HG03060 (cell line): ENCODE measurements around the gene GABRB3.

Experiments used
- ATAC-seq: cut with Tn5 transposase; IDR thresholded peaks from one replicate; pipeline ENCODE4 v1.9.1; 2021; ENCODE audit warnings: low read depth, moderate number of reproducible peaks; ENCODE audit not compliant: unreplicated experiment

The GABRB3 gene

DNA sequence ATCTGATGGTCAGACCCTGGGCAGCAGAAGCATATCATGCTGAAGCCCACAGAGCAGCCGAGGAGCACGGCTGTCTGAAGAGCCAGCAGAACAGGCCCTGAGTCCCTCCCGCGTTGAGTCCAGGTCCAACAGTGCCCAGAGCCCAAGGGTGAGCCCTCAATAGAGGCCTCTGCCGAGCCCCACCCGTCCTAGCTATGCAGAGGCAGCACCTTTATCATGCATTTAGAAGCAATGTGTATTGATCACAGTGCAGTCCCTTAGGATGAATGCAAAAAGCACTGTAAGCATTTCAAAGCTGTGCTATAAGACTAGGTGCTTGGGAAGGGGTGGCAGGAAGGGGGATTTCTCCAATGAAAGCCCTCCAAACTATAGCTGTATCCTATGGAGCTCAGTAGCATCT, 208.5 kb downstream of the GABRB3 start:
- no peak for ATAC-seq

DNA sequence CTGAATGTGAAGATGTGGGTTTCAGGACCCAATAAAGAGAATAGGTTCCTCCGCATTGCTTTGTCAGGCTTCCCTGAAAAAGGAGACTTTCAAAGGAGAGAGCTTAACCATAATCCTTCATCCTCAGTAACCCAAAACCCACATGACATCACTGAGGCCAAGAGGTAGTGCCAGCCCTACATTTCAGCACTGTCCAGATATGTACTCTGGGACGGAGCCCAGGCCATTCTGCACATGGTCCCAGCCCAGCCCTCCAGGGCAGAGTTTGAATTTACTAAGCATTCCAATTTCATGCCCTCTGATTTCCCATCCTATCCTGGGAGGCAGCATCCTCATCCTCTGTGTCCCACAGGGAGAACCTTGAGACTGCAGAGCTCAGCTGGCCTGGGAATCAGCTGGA, 210.5 kb downstream of the GABRB3 start:
- no peak for ATAC-seq

DNA sequence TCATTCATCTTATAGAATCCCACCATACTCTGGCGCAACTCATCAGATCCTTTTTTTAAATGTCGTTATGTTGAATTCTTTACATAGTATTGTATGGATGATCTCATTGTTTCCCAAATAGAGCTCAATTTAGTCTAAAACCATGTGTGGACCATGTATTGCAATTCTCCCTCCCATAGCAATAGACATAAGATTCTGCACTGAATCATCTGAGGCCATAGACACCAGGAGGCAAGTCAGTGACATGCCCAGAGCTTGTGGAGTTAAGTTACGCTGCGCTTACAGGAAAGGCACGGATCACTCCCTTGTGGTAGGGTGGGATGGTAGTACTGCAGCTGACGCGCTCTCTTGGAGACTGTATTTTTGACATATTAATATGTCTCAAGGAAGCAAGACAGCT, 211.0 kb downstream of the GABRB3 start:
- no peak for ATAC-seq

DNA sequence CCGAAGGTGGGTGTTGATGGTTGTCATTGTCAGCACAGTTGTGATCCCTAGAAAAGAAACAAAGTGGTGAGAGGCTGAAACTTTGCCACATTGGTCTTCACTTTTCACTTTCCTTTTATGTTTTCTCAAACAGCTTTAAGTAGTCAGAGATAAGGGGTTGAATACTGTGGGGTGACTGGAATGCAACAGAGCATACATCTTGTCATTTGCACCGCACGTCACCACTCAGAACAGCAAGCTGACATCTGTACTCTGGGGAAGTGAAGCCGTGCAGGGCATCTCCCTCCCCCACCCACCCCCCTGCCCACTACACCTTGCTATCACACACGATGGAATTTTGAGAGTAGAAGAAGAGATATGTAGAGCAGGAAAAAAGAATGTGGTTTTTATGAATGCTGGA, 211.7 kb downstream of the GABRB3 start:
- ATAC-seq = no peak

DNA sequence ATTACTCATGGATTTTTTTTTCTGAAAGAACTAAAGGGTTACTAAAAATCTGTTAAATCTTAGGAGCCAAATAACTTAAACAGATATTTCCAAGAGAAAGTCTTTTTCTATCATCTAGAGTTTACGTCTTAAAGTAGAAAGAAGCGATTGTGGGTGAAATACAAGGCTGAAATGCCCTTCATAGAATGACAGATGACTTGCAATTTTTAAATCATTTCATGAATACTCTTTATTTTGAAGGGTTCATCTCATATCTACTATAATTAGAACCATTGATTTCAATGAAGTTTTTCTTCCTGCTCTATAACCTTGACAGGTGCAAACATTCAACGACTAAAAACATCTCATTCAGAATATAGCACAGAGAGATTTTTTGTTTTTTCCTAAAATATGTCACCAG, 217.0 kb downstream of the GABRB3 start:
- no peak for ATAC-seq

DNA sequence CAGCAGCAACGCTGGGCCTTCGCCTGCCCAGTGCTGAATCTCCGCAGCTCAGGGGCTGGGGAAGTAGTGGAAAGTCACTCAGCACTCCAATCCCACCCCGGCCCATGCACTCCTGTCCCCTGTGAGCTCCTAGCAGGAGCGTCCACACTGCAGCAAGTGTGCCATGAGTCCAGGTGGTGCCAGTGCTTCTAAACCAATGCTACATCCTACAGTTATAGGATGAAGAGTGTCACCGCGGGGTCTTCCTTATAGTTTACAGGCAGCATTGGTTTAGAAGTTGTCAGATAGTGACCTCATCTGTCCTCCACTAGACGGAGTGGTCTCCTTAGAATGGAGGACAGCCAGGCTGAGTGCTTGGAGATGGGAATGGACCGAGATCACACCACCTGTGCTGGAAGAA, 221.4 kb downstream of the GABRB3 start:
- no peak for ATAC-seq

DNA sequence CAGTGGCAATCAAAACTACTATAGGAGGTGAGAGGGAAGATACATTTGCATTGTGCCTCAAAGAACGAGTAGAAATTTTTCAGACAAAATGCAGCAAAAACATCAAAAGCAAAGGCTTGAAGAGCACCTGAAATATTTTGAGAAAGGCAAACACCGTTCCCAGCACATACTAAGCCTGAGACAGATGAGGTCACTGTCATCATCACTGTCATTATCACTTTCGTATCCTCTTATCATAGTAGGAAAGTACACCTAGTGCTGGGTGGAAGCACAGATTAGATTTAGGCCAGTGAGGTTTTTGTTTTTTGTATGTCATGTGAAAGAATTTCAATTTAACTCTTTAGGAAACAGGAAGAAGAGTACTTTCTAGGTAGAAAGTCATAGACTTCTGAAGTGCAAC, 222.0 kb downstream of the GABRB3 start:
- no peak for ATAC-seq

DNA sequence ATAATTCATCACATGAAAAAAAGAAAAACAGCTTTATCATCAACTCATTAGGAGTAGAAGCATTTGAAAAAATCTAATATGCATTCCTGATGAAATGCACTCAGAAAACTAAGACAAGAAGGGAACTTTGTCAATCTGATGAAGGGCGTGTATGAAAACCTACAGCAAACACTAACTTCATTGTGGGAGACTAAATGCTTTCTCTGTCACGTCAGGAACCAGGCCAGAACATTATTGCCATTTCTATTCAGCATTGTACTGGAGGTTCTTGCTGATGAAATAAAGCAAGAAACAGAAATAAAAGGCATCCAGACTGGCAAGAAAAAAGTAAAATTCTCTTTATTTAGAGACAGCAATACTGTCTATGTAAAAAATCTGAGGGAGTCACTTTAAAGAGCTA, 235.2 kb downstream of the GABRB3 start:
- no peak for ATAC-seq

DNA sequence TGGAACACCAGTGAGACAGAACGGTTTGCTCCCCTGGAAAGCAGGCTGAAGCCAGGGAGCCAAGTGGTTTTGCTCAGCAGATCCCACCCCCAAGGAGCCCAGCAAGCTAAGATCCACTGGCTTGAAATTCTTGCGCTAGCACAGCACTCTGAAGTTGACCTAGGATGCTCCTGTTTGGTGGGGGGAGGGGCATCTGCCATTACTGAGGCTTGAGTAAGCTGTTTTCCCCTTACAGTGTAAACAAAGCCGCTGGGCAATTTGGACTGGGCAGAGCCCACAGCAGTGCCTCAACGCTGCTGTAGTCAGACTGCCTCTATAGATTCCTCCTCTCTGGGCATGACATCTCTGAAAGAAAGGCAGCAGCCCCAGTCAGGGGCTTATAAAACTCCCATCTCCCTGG, 241.4 kb downstream of the GABRB3 start:
- ATAC-seq = no peak

DNA sequence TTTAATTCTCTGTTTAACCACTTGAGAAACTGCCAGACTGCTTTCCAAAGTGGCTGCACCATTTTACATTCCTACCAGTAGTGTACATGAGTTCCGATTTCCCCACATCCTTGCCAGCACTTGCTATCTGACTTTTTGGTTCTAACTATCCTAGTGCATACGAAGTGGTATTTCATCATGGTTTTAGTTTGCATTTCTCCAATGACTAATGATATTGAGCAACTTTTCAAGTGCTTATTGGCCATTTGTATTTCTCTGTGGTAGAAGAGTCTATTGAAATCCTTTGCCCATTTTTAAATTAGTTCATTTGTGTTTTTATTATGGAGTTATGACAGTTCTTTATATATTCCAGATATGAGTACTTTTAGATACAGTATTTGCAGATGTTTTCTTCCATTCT, 247.8 kb downstream of the GABRB3 start:
- ATAC-seq = no peak

DNA sequence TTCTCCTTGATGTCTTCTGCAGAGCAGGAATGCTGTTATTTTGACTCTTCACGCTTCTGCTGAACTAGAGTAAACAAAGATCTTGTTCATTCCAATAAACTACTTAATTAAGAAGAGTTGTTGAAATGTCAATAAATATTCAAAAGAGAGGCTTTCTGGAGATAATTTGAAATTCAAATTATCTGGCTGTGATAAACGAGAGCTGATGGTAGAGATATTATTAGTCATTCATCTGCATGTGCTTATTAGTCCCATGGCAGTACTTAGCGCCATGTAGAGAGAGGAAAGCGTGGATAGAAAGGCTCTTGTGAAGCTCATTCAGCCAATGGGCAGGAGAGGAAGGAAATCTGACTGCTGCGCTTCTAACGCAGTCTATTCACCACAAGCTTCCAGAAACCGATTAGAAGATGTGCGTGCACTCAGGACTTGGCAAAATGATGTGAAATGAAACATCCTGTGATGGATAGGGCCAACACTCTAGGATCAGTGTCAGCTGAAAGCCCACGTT, 251.1 kb downstream of the GABRB3 start:
- no peak for ATAC-seq

DNA sequence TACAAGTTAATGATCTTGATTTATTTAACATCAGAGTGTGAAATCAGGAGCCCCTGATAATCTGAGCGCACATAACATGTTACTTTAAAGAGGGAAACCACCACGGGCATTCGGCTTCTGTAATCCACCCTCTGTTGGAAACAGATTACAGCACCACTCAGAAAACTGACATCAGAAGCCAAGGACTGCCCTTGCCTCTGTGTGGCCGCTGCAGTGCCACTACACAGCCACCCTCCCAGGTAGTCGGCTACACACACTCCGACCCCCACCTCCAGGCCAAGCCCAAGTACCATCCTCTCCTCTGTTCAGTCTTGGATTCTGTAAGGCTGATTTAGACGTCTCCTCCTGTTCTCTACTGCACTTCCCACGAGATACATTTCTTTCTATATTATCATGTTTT, 251.7 kb downstream of the GABRB3 start:
- no peak for ATAC-seq

DNA sequence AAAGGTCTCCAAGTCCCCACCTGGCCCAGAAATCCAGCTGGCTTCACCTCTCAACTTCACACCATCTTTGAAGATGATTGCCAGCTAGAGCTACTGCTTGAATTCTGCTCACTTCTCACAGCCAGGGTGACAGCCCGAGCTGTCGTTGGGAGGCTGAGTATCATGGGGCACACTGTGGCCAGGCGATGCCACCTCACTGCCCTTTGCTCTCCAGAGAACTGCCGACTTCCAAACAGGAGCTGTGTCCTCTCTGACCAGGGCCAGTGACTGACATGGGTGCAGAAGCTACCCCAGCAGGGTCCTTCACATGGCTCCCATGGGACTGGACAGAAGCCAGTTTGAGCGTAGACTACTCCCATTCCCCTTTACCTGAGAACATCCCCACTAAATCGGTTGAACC, 254.0 kb downstream of the GABRB3 start:
- no peak for ATAC-seq

DNA sequence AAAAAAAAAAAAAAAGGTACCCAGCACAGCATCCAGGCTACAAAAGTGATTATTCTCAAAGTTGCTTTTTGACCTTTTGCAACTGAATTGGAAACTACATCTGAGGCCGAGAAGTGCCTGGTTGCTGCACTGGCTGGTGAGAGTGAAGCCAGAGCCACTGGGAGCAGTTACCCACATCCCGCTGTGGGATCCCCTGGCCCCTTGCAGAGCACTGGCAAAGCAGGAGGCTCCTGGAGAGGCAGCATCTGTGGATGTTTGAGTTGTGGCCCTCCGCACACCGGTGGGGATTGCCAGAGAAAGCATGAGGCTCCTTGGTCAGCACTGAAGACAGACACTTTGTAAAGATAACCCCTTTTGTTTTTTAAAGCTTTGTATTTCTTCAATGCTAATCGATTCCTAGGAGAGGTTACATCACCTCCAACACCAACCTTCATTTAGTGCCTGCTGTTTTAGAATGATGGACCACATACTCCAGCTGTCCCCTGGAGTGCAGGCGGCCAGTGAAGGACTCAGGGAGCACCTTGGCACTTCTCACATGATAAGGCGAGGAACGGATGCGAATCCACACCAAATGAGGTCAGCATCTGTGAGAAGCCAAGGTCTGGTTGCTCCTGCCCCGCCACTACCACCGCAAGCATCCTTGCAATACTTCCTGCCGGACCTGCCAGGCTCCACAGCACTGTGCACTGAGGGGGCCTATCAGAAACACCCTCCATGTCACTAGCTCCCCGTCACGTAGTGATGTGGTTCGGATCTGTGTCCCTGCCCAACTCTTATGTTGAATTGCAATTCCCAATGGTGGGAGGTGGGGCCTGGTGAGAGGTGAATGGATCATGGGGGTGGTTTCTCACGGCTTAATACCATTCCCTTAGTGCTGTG, 256.5 kb downstream of the GABRB3 start:
- no peak for ATAC-seq

DNA sequence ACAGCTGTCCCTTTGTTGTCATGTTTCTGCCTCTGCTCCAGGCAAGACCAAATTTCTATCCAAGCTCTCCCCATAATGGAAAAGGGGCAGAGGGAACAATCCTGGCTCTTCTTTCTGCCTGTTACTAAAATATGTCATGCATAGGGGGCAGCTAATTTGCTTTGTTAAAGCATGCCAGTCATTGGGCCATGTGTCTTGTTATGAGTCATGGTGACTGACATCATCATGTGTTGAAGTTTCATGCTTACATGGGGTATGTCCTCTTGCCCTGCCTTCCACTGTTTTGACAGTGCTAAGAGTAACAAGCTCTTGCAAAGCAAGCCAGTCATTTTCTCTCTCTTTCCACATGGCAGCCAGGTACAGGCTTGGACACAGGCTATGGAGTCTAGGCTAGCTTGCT, 268.9 kb downstream of the GABRB3 start:
- no peak for ATAC-seq
